Testis (tissue), 3 donors: ENCODE results near the gene EDEM3. TPM values are rescaled to one million over a fixed set of nuclear protein-coding genes. Genes with fewer than 3 reads are reported as not detected.

Source experiments
- DNase-seq: peaks from one replicate; pipeline ENCODE4 v3.0.0-alpha.2; 2019
- H3K27ac ChIP-seq, 2 donors: fragments of 200-600 bp; sonication (generic); one replicate each; pipeline ENCODE4 v1.5.1; 2019
- H3K27me3 ChIP-seq: fragments of 200-600 bp; sonication (generic); one replicate; pipeline ENCODE4 v1.5.1; 2019
- H3K36me3 ChIP-seq: fragments of 200-600 bp; sonication (generic); one replicate; pipeline ENCODE4 v1.5.1; 2017; ENCODE audit warnings: low read depth; ENCODE audit errors: missing control alignments
- H3K4me1 ChIP-seq: fragments of 200-600 bp; sonication (generic); one replicate; pipeline ENCODE4 v1.5.1; 2019
- H3K4me3 ChIP-seq, 2 donors: fragments of 200-600 bp; sonication (generic); one replicate each; pipeline ENCODE4 v1.5.1; 2017 to 2019
- H3K9me3 ChIP-seq: fragments of 200-600 bp; sonication (generic); one replicate; pipeline ENCODE4 v1.5.1; 2017
- CTCF ChIP-seq, 3 experiments: fragments of 450-650 bp in 2 of 3; fragments of 200-600 bp in 1 of 3; sonication (generic) in 1 of 3; IDR thresholded peaks; one replicate each; pipeline ENCODE4 v1.5.1; 2016 to 2019; ENCODE audit warnings: antibody characterized with exemption in 3 of 3, mild to moderate bottlenecking in 2 of 3, moderate library complexity in 1 of 3
- POLR2A ChIP-seq: fragments of 450-650 bp; IDR thresholded peaks from one replicate; pipeline ENCODE4 v1.6.1; 2017; ENCODE audit warnings: antibody characterized with exemption, mild to moderate bottlenecking, moderate library complexity
- WGBS, 2 donors: methylation state at CpG; one replicate each; pipeline ENCODE4 v1.1.5; 2018; 5-methylcytosine and 5-hydroxymethylcytosine counted together
- intact Hi-C: fragments of 100-400 bp; cut with DNase I; formaldehyde crosslinking; loops from one replicate; pipeline ENCODE4 v1.15.1; 2023; ENCODE audit warnings: low total_unique reads
- polyA plus RNA-seq: library from polyadenylated mRNA; stranded (reverse); fragments of 350-450 nt; fragmentation: Illumina TruSeq; extraction: RNeasy Lipid Tissue Mini Kit (QIAGEN cat#74804); gene quantifications from one replicate; pipeline ENCODE4 v1.2.3, GENCODE V29; 2014; ENCODE audit warnings: low read depth, low replicate concordance; ENCODE audit not compliant: insufficient read depth
- total RNA-seq, 2 donors: library from RNA; depleted of rRNA; stranded (reverse); fragments of >200 nt; gene quantifications; one replicate each; pipeline ENCODE4 v1.2.3, GENCODE V29; 2016

Gene EDEM3
- total and polyA plus RNA-seq, 3 donors from 2014 or later, result 20.7 to 41.0 (median 23.5) TPM

- WGBS, 2 donors, result 52 to 55% methylated on average over 2 of the region's 2 CpGs
- intact Hi-C loops, result no loop called here
- Histone ChIP-seq H3K27me3 (no peaks in the 10 kb centered on the region), H3K4me1 (no peaks in the 10 kb centered on the region), H3K4me3 (no peak overlapping the region), H3K9me3 (no peaks in the 10 kb centered on the region), H3K36me3 (no peaks in the 10 kb centered on the region), H3K27ac (peak overlapping the region in 1 of 2 donors; percentile 2)
- no peak for TF ChIP-seq POLR2A
- TF ChIP-seq CTCF (IDR thresholded peaks at IDR 0.05), result no peak
- no peak for DNase-seq
Observed at GRCh38 chr1:184748740-184749139, 5.9 kb downstream of the EDEM3 start.

- H3K27me3 ChIP-seq, result no peaks in the 10 kb centered on the region
- no peaks in the 10 kb centered on the region for H3K9me3 ChIP-seq
- intact Hi-C loops, result no loop called here
- 51 to 70% methylated on average over 3 of the region's 3 CpGs for WGBS, 2 donors
- TF ChIP-seq CTCF (IDR thresholded peaks at IDR 0.05) (no peak), POLR2A (no peak)
- H3K4me3 ChIP-seq, result no peak overlapping the region
- no peak overlapping the region for H3K27ac ChIP-seq
- no peaks in the 10 kb centered on the region for H3K4me1 ChIP-seq
- no peaks in the 10 kb centered on the region for H3K36me3 ChIP-seq
- no peak for DNase-seq
Observed at GRCh38 chr1:184747089-184747955, 7.3 kb downstream of the EDEM3 start.

GRCh38 chr1:184745929-184746638, 8.6 kb downstream of the EDEM3 start:
- no peaks in the 10 kb centered on the region for H3K9me3 ChIP-seq
- H3K27me3 ChIP-seq, result no peaks in the 10 kb centered on the region
- H3K36me3 ChIP-seq, result no peaks in the 10 kb centered on the region
- H3K4me1 ChIP-seq, result no peaks in the 10 kb centered on the region
- H3K4me3 ChIP-seq, result no peak overlapping the region
- intact Hi-C loops, result no loop called here
- H3K27ac ChIP-seq, result no peak overlapping the region
- TF ChIP-seq CTCF (IDR thresholded peaks at IDR 0.05) (no peak), POLR2A (no peak)
- DNase-seq, result no peak
- WGBS, 2 donors, result 73 to 77% methylated on average over 4 of the region's 4 CpGs

GRCh38 chr1:184745110-184745509, 9.5 kb downstream of the EDEM3 start:
- Histone ChIP-seq H3K36me3 (no peaks in the 10 kb centered on the region), H3K9me3 (no peaks in the 10 kb centered on the region), H3K27ac (no peak overlapping the region), H3K4me3 (no peak overlapping the region), H3K4me1 (no peaks in the 10 kb centered on the region), H3K27me3 (no peaks in the 10 kb centered on the region)
- 92 to 96% methylated on average over 2 of the region's 2 CpGs for WGBS, 2 donors
- intact Hi-C loops, result no loop called here
- no peak for DNase-seq
- no peak for TF ChIP-seq CTCF (IDR thresholded peaks at IDR 0.05)
- no peak for TF ChIP-seq POLR2A
